ENCODE data around the gene NACAD. TPM values are rescaled to one million over a fixed set of nuclear protein-coding genes. Genes with fewer than 3 reads are reported as not detected.

Gene NACAD
- total RNA-seq, 4 donors from 2014 or later: 6.0 to 10.6 (median 7.2) TPM

DNA sequence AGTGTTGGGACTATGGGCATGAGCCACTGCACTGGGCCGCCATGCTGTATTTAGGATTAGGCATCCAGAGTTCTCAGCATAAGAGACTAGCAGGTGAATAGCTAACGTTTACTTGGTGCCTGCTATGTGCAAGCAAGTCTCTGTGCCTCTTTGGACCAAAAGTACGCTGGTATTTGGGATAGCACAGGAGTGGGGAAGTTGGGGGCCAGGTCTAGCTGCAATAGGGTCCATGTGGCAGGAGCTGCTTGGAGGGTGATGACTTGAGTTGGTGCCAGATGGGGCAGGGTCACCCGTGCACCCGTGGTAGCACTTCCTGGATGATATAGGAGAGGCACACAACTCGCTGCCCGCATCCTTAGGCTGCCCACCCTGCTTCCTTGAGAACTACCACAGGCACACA lies 22.4 kb downstream of the NACAD start:
- H3K27ac ChIP-seq: no peak overlapping the region
- no peaks in the 10 kb centered on the region for H3K9me3 ChIP-seq
- H3K4me3 ChIP-seq: no peak overlapping the region
- no peak for ATAC-seq
- 70 to 100% methylated on average over 2 to 4 of the region's 7 CpGs for WGBS, 2 donors (ENCODE audit: low coverage in 1 of 2)
- H3K36me3 ChIP-seq: peaks cover 0 to 83% of the 10 kb centered on the region in 2 donors
- H3K4me1 ChIP-seq: no peaks in the 10 kb centered on the region
- no peaks in the 10 kb centered on the region for H3K27me3 ChIP-seq
- TF ChIP-seq EP300 (IDR thresholded peaks at IDR 0.05): no peak
- no peak for TF ChIP-seq POLR2A (IDR thresholded peaks at IDR 0.05)
- TF ChIP-seq, protein P1, sequence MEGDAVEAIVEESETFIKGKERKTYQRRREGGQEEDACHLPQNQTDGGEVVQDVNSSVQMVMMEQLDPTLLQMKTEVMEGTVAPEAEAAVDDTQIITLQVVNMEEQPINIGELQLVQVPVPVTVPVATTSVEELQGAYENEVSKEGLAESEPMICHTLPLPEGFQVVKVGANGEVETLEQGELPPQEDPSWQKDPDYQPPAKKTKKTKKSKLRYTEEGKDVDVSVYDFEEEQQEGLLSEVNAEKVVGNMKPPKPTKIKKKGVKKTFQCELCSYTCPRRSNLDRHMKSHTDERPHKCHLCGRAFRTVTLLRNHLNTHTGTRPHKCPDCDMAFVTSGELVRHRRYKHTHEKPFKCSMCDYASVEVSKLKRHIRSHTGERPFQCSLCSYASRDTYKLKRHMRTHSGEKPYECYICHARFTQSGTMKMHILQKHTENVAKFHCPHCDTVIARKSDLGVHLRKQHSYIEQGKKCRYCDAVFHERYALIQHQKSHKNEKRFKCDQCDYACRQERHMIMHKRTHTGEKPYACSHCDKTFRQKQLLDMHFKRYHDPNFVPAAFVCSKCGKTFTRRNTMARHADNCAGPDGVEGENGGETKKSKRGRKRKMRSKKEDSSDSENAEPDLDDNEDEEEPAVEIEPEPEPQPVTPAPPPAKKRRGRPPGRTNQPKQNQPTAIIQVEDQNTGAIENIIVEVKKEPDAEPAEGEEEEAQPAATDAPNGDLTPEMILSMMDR (IDR thresholded peaks at IDR 0.05): no peak
- TF ChIP-seq POLR2AphosphoS5 (IDR thresholded peaks at IDR 0.05): no peak

DNA sequence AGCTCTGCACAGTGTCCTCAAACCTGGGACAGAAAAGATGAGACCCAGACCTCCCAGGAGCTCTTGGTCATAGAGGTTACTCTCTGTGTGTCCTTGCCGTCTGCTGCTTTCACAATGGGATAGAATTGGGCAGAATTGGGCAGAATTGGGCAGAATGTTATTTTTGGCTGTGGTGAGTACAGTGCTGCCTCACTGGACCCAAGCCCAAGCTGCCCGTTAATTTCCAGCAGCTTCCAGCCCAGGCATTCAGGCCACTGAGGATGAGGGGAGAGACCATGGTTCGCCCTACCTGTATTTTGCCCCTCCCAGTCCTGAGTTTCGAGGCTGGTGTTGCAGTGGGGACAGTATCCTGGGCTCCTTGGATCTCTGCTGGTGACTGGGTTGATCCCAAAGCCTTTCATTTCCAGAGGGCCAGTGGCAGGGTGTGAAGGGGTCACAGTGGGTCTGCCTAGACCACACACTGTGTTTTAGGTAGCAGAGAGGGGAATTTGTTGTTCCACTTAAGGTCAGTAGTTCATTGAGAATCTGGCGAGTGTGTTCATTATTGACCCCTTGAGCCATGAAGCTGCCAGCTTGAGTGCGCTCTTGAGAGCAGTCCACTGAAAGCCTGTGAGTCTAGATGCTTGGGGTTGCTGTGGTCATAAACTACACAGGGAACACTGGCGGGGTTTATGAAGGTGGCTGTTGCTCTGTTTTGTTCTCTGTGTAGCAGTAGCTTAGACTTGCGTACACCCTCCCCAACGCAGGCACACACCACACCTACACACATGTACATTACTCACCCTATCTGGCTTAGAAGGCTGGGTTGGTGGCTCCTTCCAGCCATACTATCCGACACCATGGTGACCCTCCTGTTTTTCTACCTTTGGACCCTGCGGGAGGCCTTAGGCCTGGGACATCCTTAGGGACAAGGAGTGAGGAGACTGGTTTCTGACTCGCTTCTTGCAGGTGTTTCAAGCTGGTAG lies 23.5 kb downstream of the NACAD start:
- TF ChIP-seq POLR2A (IDR thresholded peaks at IDR 0.05) (no peak), POLR2AphosphoS5 (IDR thresholded peaks at IDR 0.05) (no peak)
- TF ChIP-seq, protein P1 (IDR thresholded peaks at IDR 0.05): no peak
- H3K27ac ChIP-seq: no peak overlapping the region
- ATAC-seq: no peak
- no peaks in the 10 kb centered on the region for H3K4me1 ChIP-seq
- H3K36me3 ChIP-seq: peaks cover 0 to 72% of the 10 kb centered on the region in 2 donors
- H3K9me3 ChIP-seq: no peaks in the 10 kb centered on the region
- H3K4me3 ChIP-seq: no peak overlapping the region
- no peaks in the 10 kb centered on the region for H3K27me3 ChIP-seq
- WGBS, 2 donors (ENCODE audit: low coverage in 1 of 2): 85 to 92% methylated on average over 5 of the region's 12 CpGs

DNA sequence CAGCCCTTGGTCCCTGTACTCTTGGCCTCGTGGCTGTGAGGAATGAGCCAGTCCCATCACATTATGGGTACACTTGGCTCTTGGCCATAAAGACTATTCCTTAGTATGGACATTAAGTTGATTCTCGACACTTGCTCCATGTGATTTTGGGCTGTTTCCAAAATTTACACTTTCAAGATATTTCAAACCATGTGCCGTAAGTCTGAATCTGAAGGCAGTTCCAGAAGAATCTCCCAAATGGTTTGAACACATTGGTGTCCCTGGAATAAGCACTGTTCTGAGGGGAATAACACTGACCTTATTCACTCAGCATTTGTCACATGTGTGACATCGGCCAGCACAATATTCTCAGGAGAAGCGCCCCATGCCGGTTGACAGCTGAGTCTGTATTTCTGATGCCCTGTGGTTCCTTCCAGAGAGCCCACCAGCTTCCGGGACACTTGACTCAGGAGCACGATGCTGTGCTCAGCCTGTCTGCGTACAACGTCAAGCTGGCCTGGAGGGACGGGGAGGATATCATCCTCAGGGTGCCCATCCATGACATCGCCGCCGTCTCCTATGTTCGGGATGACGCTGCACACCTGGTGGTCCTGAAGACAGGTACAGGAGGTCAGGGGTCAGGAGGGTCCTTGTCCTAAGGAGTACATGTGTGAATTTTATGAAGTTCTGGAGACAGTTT lies 24.6 kb downstream of the NACAD start:
- WGBS, 2 donors (ENCODE audit: low coverage in 1 of 2): 85 to 92% methylated on average over 5 to 6 of the region's 16 CpGs

DNA sequence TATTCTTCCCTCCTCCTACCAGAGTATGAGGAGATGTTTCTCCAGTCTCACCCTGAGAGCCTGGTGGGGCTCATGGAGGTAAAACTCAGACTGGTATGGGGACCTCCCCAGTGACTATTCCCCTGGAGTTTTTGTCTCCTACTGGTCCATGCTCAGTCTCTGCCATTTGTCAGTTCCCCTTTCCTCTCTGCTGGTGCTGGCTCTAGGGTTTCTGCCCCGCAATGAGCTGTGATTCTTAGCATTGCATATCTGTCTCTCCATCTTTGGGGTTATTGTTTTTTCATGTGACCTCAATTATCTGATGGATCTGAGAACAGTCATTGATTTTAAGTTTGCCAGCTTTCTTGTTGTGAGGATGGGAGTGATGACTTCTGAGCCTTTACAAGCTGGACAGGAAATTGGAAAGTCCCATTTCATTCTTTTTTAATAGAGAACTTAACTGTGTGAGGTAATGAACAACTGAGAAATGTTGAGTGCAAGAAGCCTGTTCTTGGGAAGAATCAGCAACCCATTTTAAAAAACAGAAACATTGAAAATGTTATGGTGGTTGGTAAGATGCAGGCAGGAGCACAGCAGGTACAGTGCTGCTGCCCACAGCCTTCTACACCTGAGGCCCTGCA lies 26.9 kb downstream of the NACAD start:
- H3K36me3 ChIP-seq: peaks cover 0 to 38% of the 10 kb centered on the region in 2 donors
- no peaks in the 10 kb centered on the region for H3K4me1 ChIP-seq
- no peak for TF ChIP-seq EP300 (IDR thresholded peaks at IDR 0.05)
- TF ChIP-seq, protein P1 (IDR thresholded peaks at IDR 0.05): no peak
- TF ChIP-seq POLR2AphosphoS5 (IDR thresholded peaks at IDR 0.05): no peak
- TF ChIP-seq POLR2A (IDR thresholded peaks at IDR 0.05): no peak
- H3K27me3 ChIP-seq: no peaks in the 10 kb centered on the region
- no peak for ATAC-seq
- 88% methylated on average over 1 of the region's 1 CpG; no CpG with 5 or more reads in 1 of the 2 donors for WGBS, 2 donors (ENCODE audit: low coverage in 1 of 2)
- no peak overlapping the region for H3K4me3 ChIP-seq
- H3K9me3 ChIP-seq: no peaks in the 10 kb centered on the region
- H3K27ac ChIP-seq: no peak overlapping the region

More for the DNA sequence above, 24.6 kb downstream of the NACAD start:
- H3K27me3 ChIP-seq: no peaks in the 10 kb centered on the region
- TF ChIP-seq, protein P1 (IDR thresholded peaks at IDR 0.05): no peak
- TF ChIP-seq POLR2AphosphoS5 (IDR thresholded peaks at IDR 0.05) (no peak), POLR2A (IDR thresholded peaks at IDR 0.05) (no peak), EP300 (IDR thresholded peaks at IDR 0.05) (no peak)
- no peaks in the 10 kb centered on the region for H3K4me1 ChIP-seq
- no peak for ATAC-seq
- peaks cover 0 to 60% of the 10 kb centered on the region in 2 donors for H3K36me3 ChIP-seq
- no peaks in the 10 kb centered on the region for H3K9me3 ChIP-seq
- no peak overlapping the region for H3K27ac ChIP-seq
- H3K4me3 ChIP-seq: no peak overlapping the region
